ENCODE results near the gene AVPI1.

The AVPI1 gene

GRCh38 chr10:97729014-97729413, 42.0 kb upstream of the AVPI1 start:
- no peaks in the 10 kb centered on the region for H3K9me2 ChIP-seq (replicated peaks; ENCODE audit: insufficient read depth, low read length)

GRCh38 chr10:97726636-97727178, 39.7 kb upstream of the AVPI1 start:
- Histone ChIP-seq H3K4me3 (ENCODE audit: insufficient read depth, low read length, poor library complexity, severe bottlenecking) (no peak overlapping the region), H3K27ac (ENCODE audit: low read depth, low read length) (no peak overlapping the region), H4K20me1 (ENCODE audit: low read depth, low read length) (no peaks in the 10 kb centered on the region), H3K27me3 (ENCODE audit: low read length) (no peaks in the 10 kb centered on the region), H3K9me3 (ENCODE audit: insufficient read depth, low read length) (no peaks in the 10 kb centered on the region), H3K4me2 (ENCODE audit: low read depth, low read length, poor library complexity, severe bottlenecking) (no peak overlapping the region), H3K36me3 (ENCODE audit: low read length) (no peaks in the 10 kb centered on the region), H3K9ac (ENCODE audit: low read length) (no peak overlapping the region), H2AFZ (ENCODE audit: low read depth, low read length, severe bottlenecking) (no peak overlapping the region), H3F3A (ENCODE audit: insufficient read depth) (no peaks in the 10 kb centered on the region), H3K79me2 (ENCODE audit: insufficient read depth, low read length) (no peaks in the 10 kb centered on the region), H3K9me2 (replicated peaks; ENCODE audit: insufficient read depth, low read length) (no peaks in the 10 kb centered on the region)
- no peak for TF ChIP-seq EZH2phosphoT487 (conservative IDR thresholded peaks at IDR 0.05; ENCODE audit: low read length)
- TF ChIP-seq, protein P1, sequence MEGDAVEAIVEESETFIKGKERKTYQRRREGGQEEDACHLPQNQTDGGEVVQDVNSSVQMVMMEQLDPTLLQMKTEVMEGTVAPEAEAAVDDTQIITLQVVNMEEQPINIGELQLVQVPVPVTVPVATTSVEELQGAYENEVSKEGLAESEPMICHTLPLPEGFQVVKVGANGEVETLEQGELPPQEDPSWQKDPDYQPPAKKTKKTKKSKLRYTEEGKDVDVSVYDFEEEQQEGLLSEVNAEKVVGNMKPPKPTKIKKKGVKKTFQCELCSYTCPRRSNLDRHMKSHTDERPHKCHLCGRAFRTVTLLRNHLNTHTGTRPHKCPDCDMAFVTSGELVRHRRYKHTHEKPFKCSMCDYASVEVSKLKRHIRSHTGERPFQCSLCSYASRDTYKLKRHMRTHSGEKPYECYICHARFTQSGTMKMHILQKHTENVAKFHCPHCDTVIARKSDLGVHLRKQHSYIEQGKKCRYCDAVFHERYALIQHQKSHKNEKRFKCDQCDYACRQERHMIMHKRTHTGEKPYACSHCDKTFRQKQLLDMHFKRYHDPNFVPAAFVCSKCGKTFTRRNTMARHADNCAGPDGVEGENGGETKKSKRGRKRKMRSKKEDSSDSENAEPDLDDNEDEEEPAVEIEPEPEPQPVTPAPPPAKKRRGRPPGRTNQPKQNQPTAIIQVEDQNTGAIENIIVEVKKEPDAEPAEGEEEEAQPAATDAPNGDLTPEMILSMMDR (IDR thresholded peaks at IDR 0.05; ENCODE audit: insufficient read depth, low read length, poor library complexity, severe bottlenecking): no peak

More at GRCh38 chr10:97729014-97729413, 42.0 kb upstream of the AVPI1 start:
- H2AFZ ChIP-seq (ENCODE audit: low read depth, low read length, severe bottlenecking): no peak overlapping the region
- H4K20me1 ChIP-seq (ENCODE audit: low read depth, low read length): no peaks in the 10 kb centered on the region
- H3K9me3 ChIP-seq (ENCODE audit: insufficient read depth, low read length): no peaks in the 10 kb centered on the region
- no peak overlapping the region for H3K4me3 ChIP-seq (ENCODE audit: insufficient read depth, low read length, poor library complexity, severe bottlenecking)
- no peaks in the 10 kb centered on the region for H3K36me3 ChIP-seq (ENCODE audit: low read length)
- H3K79me2 ChIP-seq (ENCODE audit: insufficient read depth, low read length): no peaks in the 10 kb centered on the region
- TF ChIP-seq, protein P1 (IDR thresholded peaks at IDR 0.05; ENCODE audit: insufficient read depth, low read length, poor library complexity, severe bottlenecking): no peak
- TF ChIP-seq EZH2phosphoT487 (conservative IDR thresholded peaks at IDR 0.05; ENCODE audit: low read length): no peak
- no peak overlapping the region for H3K27ac ChIP-seq (ENCODE audit: low read depth, low read length)
- no peak overlapping the region for H3K4me2 ChIP-seq (ENCODE audit: low read depth, low read length, poor library complexity, severe bottlenecking)
- no peak overlapping the region for H3K9ac ChIP-seq (ENCODE audit: low read length)
- H3F3A ChIP-seq (ENCODE audit: insufficient read depth): no peaks in the 10 kb centered on the region
- no peaks in the 10 kb centered on the region for H3K27me3 ChIP-seq (ENCODE audit: low read length)

- H2AFZ ChIP-seq (ENCODE audit: low read depth, low read length, severe bottlenecking): no peak overlapping the region
- no peaks in the 10 kb centered on the region for H4K20me1 ChIP-seq (ENCODE audit: low read depth, low read length)
- no peaks in the 10 kb centered on the region for H3K79me2 ChIP-seq (ENCODE audit: insufficient read depth, low read length)
- H3K4me3 ChIP-seq (ENCODE audit: insufficient read depth, low read length, poor library complexity, severe bottlenecking): no peak overlapping the region
- no peaks in the 10 kb centered on the region for H3K9me2 ChIP-seq (replicated peaks; ENCODE audit: insufficient read depth, low read length)
- H3K4me2 ChIP-seq (ENCODE audit: low read depth, low read length, poor library complexity, severe bottlenecking): no peak overlapping the region
- no peak overlapping the region for H3K9ac ChIP-seq (ENCODE audit: low read length)
- no peaks in the 10 kb centered on the region for H3K9me3 ChIP-seq (ENCODE audit: insufficient read depth, low read length)
- no peak for TF ChIP-seq EZH2phosphoT487 (conservative IDR thresholded peaks at IDR 0.05; ENCODE audit: low read length)
- TF ChIP-seq, protein P1 (IDR thresholded peaks at IDR 0.05; ENCODE audit: insufficient read depth, low read length, poor library complexity, severe bottlenecking): no peak
- H3F3A ChIP-seq (ENCODE audit: insufficient read depth): no peaks in the 10 kb centered on the region
- H3K36me3 ChIP-seq (ENCODE audit: low read length): no peaks in the 10 kb centered on the region
- no peaks in the 10 kb centered on the region for H3K27me3 ChIP-seq (ENCODE audit: low read length)
- no peak overlapping the region for H3K27ac ChIP-seq (ENCODE audit: low read depth, low read length)
Observed at GRCh38 chr10:97724341-97724941, 37.4 kb upstream of the AVPI1 start.
